GM12874 (cell line): ENCODE measurements around the gene DIS3L2.

Source experiments
- TF ChIP-seq, protein P1 (sequence below): IDR thresholded peaks from 2 replicates; pipeline ENCODE4 v1.5.1; 2011; ENCODE audit warnings: low read depth, mild to moderate bottlenecking, control low read depth, low read length, moderate library complexity; ENCODE audit not compliant: insufficient read depth

DIS3L2 gene, protein sequence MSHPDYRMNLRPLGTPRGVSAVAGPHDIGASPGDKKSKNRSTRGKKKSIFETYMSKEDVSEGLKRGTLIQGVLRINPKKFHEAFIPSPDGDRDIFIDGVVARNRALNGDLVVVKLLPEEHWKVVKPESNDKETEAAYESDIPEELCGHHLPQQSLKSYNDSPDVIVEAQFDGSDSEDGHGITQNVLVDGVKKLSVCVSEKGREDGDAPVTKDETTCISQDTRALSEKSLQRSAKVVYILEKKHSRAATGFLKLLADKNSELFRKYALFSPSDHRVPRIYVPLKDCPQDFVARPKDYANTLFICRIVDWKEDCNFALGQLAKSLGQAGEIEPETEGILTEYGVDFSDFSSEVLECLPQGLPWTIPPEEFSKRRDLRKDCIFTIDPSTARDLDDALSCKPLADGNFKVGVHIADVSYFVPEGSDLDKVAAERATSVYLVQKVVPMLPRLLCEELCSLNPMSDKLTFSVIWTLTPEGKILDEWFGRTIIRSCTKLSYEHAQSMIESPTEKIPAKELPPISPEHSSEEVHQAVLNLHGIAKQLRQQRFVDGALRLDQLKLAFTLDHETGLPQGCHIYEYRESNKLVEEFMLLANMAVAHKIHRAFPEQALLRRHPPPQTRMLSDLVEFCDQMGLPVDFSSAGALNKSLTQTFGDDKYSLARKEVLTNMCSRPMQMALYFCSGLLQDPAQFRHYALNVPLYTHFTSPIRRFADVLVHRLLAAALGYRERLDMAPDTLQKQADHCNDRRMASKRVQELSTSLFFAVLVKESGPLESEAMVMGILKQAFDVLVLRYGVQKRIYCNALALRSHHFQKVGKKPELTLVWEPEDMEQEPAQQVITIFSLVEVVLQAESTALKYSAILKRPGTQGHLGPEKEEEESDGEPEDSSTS

DNA sequence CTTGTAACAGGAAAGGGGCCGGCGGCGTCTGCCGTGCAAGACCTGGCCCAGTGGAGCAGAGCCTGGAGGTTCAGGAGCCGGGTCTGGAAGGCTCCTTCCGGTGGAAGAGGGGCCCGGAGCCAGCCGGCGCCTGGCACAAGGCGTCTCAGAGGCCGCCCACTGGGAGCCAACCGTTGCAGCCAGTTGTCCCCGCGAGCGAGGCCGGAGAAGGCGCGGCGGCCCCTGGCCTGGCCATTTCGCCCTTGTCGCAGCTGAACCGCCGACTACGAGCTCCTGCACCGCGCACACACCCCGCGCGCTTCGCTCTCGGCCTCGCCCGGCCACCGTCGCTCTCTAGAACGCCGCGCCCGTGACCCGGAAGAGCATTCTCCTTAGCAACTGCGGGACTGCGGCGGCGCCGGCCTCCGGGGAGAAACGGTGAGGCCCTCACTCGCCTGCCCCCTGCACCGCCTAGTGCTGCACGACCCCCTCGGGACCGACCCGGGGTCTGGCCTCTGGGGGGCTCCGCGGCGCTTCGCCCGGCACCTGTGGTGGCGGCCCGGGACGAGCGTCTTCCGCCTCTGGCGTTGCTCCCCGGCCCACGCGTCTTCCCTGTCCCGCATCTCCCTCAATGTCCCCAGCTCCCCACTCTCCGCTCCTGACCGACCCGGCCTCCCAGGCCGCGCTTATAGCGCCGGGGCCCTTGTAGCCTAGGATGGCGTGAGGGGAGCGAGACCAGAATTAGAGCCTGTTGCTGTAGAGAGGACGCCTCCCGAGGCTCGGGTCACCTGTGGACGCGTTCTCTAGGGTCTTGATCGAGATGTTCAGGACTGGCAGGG lies at the start of gene DIS3L2:
Gene DIS3L2 (plus strand): TSS at position 365 of the 818 bp plus-strand sequence. CDS start 53,215 bp downstream, outside the sequence.
- TF ChIP-seq, protein P1, sequence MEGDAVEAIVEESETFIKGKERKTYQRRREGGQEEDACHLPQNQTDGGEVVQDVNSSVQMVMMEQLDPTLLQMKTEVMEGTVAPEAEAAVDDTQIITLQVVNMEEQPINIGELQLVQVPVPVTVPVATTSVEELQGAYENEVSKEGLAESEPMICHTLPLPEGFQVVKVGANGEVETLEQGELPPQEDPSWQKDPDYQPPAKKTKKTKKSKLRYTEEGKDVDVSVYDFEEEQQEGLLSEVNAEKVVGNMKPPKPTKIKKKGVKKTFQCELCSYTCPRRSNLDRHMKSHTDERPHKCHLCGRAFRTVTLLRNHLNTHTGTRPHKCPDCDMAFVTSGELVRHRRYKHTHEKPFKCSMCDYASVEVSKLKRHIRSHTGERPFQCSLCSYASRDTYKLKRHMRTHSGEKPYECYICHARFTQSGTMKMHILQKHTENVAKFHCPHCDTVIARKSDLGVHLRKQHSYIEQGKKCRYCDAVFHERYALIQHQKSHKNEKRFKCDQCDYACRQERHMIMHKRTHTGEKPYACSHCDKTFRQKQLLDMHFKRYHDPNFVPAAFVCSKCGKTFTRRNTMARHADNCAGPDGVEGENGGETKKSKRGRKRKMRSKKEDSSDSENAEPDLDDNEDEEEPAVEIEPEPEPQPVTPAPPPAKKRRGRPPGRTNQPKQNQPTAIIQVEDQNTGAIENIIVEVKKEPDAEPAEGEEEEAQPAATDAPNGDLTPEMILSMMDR: no peak

DNA sequence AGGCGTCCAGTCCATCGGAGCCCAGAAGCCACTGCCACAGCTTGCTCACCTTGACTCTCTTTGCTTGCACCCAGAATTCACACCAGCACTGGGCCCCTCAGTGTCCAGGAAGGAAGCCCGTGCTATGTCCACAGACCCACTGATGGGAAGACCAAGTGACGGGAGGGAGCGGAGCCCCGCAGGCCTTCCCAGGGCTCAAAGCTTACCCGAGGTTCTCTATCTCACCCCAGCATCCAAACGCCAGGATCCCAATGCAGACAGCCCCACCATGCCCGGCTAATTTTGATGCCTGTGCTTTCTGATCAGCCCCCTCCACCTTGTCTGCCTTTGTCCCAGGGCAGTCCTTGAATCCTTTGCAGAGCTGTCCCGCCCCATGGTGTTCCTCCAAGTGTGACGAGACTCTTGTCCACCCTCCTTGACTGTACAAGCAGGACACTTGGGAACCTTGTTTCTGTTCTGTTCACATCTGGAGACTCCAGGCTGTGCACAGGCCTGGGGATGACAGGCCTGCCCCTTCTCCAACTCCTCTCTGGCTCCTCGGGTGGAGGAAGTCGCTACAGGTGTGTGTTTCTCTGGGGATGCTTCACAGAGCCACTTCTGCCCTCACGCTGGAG lies 47.3 kb upstream of the DIS3L2 start:
- TF ChIP-seq, protein P1: no peak

DNA sequence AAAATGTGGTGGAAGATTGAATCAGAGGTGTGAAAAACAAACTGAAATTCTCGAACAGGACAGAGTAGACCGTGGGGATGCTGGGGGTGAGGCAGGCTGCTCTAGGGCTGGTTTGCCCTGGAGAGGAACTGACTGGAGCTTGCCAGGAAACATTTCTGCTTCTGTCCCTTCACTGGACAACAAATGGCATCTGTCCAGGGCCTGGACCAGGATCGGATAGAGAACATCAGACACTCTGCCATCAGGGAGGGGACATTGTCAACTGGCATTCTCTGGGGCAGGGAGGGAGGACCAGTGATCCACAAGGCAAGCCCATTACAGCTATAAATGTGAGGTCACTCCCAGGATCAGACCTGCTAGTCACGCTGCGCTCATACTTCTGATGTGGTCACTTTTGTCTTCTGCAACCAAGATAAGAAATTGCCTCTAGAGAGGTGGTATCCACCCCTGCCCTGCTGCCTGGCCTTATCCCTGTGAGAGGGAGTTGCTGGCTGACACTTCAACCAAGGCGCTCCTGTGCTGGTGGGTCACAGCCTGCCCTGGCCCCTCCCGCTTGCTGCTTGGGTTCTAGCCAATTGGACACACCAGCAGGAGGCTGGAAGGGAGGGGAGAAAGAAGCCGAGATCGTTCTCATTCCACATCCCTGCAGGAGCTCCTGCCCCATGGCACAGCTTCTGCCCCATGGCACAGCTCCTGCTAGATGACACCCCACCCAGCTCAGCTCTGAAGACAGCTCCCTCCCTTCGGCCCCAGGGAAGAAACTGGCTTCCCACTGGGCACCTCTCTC lies 44.0 kb upstream of the DIS3L2 start:
- TF ChIP-seq, protein P1: no peak

DNA sequence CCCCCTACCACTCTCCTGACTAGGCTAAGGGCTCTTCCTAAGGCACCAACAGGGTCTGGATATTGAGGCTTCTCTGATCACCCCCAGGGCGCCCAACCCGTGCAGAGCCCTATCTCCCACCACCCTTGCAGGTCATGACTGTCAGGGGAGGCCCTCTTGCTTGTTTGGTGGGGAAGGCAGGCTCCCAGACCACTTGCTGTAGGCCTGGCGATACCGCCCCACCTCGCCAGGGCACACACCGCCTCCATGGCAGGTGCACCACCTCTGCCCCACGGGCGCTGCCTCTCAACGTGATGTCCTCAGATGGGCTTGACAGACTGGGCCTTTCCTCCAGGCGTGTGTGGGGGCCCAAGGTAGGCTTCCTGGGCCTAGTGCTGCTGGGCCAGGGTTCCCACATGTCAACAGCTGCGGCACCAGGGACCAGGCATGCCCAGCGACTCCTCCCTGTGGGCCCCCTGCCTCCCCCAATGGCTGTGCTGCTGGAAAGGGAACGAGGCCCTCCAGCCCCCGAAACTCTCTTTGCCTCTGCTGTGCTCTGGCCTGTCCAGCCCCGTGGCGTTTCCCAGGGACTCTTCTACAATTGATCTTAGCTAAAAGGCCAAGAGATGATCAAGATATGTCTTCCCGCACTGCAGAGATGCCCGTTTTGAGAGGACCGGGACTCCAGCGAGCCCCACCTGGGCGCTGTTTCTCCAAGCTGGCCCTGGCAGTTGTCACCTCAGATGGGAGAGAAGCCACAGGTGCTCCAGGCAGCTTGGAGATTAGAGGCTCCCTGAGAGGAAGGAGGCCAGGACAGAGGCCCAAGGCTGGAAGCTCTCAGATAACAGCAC lies 42.8 kb upstream of the DIS3L2 start:
- TF ChIP-seq, protein P1: no peak

DNA sequence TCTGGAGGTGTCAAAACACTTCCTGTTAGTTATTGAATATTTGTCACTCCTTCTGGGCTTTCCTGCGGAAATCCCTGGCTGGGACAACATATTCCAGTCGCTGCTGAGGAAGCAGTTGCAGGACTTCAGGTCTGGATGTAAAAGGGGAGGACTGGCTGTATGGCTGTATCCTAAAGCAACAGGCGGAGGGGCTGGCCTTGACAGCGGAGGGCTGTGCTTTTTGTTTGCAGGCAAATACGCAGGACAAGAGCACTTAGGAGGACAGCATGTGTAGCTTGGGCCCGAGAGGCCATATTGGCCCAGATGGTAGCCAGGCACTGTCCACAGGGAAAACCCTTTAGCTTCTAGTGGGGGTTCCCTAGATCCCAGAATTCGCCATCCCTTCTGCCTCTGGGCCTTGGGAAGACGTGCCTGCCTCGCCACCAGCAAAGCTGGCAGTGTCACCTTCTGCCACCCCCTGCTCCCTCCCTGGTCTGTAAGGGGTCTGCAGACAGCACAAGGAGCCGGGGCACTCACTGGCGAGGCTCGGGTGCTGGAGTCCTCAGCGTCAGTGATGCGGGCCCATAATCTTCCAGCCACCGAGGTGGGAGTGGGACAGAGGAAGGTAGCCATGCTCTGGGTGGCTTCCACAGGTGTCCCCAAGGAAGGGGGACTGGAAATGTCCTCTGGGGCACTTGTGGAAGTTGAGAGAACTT lies 42.0 kb upstream of the DIS3L2 start:
- TF ChIP-seq, protein P1: no peak
